ENCODE data around the gene AGAP9. TPM values are rescaled to one million over a fixed set of nuclear protein-coding genes. Genes with fewer than 3 reads are reported as not detected.

AGAP9 gene
- total and polyA plus RNA-seq, 9 of the 15 experiments (the other 6 are each of a cell fraction or from before 2014, with no cell fraction given): 0.37 to 11.7 (median 5.8) TPM

GRCh38 chr10:47454008-47454779 lies 69.2 kb downstream of the AGAP9 start (continued):
- TF ChIP-seq CUX1 (CRISPR knock-in tag; IDR thresholded peaks at IDR 0.05): no peak
- TF ChIP-seq POLR2G (IDR thresholded peaks at IDR 0.05; ENCODE audit: low read depth, low read length): no peak
- TF ChIP-seq MCM3 (IDR thresholded peaks at IDR 0.05): no peak
- no peak for TF ChIP-seq BRD9 (IDR thresholded peaks at IDR 0.05; ENCODE audit: low read depth, partially characterized antibody)

Measured in K562 (cell line).